Thyroid gland (tissue), 4 donors: ENCODE measurements around the gene SORCS2. TPM values are rescaled to one million over a fixed set of nuclear protein-coding genes. Genes with fewer than 3 reads are reported as not detected.

Experiments
- DNase-seq, 2 donors: peaks; one replicate each; pipeline ENCODE4 v3.0.0-alpha.2; 2019
- H3K27ac ChIP-seq, 3 donors: fragments of 200-600 bp; sonication (generic); 1 replicate in 2 of 3; 2 replicates in 1 of 3; pipeline ENCODE4 v1.5.1; 2016 to 2019; ENCODE audit warnings: mild to moderate bottlenecking in 1 of 3, moderate library complexity in 1 of 3
- H3K27me3 ChIP-seq: fragments of 200-600 bp; sonication (generic); one replicate; pipeline ENCODE4 v1.5.1; 2019
- H3K36me3 ChIP-seq, 2 donors: fragments of 200-600 bp; sonication (generic); one replicate each; pipeline ENCODE4 v1.5.1; 2016 to 2019
- H3K4me1 ChIP-seq, 2 donors: fragments of 200-600 bp; sonication (generic); one replicate each; pipeline ENCODE4 v1.5.1; 2017 to 2019
- H3K4me3 ChIP-seq, 3 donors: fragments of 200-600 bp; sonication (generic); replicated peaks in 1 of 3; 1 replicate in 2 of 3; 2 replicates in 1 of 3; pipeline ENCODE4 v1.5.1; 2016; ENCODE audit warnings: mild to moderate bottlenecking in 1 of 3
- H3K9me3 ChIP-seq: fragments of 200-600 bp; sonication (generic); one replicate; pipeline ENCODE4 v1.5.1; 2017
- POLR2A ChIP-seq, 2 donors: fragments of 450-650 bp; IDR thresholded peaks; one replicate each; pipeline ENCODE4 v1.6.1; 2017; ENCODE audit warnings: antibody characterized with exemption in 2 of 2, mild to moderate bottlenecking in 2 of 2, moderate library complexity in 1 of 2
- WGBS, 2 donors: methylation state at CpG; one replicate each; pipeline ENCODE4 v1.1.5; 2017; 5-methylcytosine and 5-hydroxymethylcytosine counted together
- intact Hi-C: fragments of 100-400 bp; cut with DNase I; formaldehyde crosslinking; loops from one replicate; pipeline ENCODE4 v1.15.1; 2023
- total RNA-seq, 4 donors: library from RNA; depleted of rRNA; stranded (reverse); fragments of >200 nt; gene quantifications; one replicate each; pipeline ENCODE4 v1.2.3, GENCODE V29; 2016
- TF ChIP-seq, protein P1 (sequence below), 6 experiments: fragments of 200-600 bp in 3 of 6; fragments of 450-650 bp in 3 of 6; sonication (generic) in 3 of 6; IDR thresholded peaks; one replicate each; pipeline ENCODE4 v1.5.1; 2016 to 2019; ENCODE audit warnings: antibody characterized with exemption in 6 of 6, mild to moderate bottlenecking in 2 of 6, inconsistent platforms in 1 of 6, moderate library complexity in 1 of 6

The SORCS2 gene
- total RNA-seq, 4 donors from 2014 or later: 1.7 to 13.6 (median 3.6) TPM

DNA sequence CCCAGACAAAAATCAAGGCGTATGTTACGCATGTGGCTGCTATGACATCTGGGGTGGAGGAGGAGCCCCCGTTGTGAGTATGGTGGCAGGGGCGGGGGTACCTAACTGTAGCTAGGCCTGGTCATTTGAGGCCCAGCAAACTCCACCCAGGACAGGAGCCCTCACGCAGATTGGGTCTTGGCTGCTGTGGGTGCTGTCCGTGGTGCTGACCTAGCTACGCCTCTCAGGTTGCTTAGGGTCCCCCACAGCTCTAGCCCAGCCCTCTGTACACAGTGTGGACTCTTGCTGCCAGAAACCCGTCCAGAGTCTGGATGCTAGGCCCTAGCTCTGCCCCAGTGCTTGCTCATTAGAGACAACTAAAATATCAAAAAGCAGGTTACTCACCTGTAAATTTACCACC, 389.1 kb downstream of the SORCS2 start:
- Histone ChIP-seq H3K4me3 (no peak overlapping the region), H3K9me3 (no peaks in the 10 kb centered on the region), H3K27me3 (no peaks in the 10 kb centered on the region), H3K4me1 (no peaks in the 10 kb centered on the region), H3K27ac (no peak overlapping the region), H3K36me3 (no peaks in the 10 kb centered on the region)
- peak; percentile 18 to 37 for DNase-seq
- TF ChIP-seq, protein P1, sequence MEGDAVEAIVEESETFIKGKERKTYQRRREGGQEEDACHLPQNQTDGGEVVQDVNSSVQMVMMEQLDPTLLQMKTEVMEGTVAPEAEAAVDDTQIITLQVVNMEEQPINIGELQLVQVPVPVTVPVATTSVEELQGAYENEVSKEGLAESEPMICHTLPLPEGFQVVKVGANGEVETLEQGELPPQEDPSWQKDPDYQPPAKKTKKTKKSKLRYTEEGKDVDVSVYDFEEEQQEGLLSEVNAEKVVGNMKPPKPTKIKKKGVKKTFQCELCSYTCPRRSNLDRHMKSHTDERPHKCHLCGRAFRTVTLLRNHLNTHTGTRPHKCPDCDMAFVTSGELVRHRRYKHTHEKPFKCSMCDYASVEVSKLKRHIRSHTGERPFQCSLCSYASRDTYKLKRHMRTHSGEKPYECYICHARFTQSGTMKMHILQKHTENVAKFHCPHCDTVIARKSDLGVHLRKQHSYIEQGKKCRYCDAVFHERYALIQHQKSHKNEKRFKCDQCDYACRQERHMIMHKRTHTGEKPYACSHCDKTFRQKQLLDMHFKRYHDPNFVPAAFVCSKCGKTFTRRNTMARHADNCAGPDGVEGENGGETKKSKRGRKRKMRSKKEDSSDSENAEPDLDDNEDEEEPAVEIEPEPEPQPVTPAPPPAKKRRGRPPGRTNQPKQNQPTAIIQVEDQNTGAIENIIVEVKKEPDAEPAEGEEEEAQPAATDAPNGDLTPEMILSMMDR (IDR thresholded peaks at IDR 0.05): no peak
- TF ChIP-seq POLR2A (IDR thresholded peaks at IDR 0.05): no peak
- intact Hi-C loops: no loop called here
- WGBS, 2 donors: 34 to 40% methylated on average over 8 of the region's 8 CpGs

DNA sequence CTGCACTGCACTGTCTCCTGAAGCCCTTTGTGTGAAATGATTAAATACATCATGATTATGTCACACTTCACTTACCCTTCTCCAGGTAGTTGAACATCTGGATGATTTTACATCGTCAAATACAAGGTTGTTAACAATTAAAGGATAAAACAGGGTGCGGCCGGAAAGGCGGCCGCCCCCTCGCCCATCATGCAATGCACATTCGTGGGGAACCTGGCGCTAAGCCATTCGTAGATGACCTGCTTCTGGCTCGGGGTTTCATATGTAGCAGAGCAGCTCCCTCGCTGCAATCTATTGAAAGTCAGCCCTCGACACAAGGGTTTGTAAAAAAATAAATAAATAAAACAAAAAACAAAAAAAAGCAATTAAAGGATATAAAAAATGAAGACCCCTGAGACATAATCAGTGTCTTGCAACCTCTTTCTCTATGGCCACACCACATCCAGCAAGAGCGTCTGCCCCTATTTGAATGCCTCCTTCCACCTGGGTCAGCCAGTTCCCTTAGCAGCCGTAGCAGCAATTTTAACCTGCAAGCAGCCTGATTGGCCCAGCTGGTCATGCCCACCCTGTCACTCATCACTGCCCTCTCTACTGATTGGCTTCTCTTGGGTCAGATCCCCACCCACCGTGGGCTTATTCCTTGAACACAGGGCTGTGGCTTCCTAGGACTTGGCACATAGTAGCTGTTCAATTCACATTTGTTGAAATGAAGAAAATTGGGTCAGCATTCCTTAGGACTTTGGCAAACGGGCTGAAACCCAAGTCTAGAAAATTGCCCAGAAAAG, 390.2 kb downstream of the SORCS2 start:
- intact Hi-C loops: no loop called here

DNA sequence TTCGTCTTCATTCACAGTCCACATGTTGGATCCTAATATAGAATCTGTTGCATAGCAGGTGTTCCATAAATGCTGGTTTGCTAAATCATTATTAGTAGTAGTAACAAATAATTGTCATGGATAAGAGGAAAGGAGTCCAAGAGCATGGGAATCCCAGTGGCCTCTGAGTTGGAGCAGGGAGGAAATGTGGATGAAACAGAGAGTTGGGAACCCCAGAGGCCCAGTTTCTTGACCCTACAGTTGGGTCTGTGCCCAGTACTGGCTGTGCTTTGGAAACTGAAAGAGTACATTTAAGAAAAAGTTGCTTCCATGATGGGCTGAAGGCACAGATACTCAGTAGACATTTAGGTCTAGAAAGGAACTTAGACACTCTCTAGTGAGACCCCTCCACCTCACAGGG, 391.8 kb downstream of the SORCS2 start:
- DNase-seq: no peak
- intact Hi-C loops: no loop called here
- TF ChIP-seq, protein P1 (IDR thresholded peaks at IDR 0.05): no peak
- no peak for TF ChIP-seq POLR2A (IDR thresholded peaks at IDR 0.05)
- Histone ChIP-seq H3K4me3 (no peak overlapping the region), H3K27ac (no peak overlapping the region), H3K9me3 (no peaks in the 10 kb centered on the region), H3K4me1 (no peaks in the 10 kb centered on the region), H3K36me3 (no peaks in the 10 kb centered on the region), H3K27me3 (no peaks in the 10 kb centered on the region)
- WGBS, 2 donors: 79 to 91% methylated on average over 1 of the region's 1 CpG

More for the DNA sequence above, 390.2 kb downstream of the SORCS2 start:
- H3K9me3 ChIP-seq: no peaks in the 10 kb centered on the region
- no peaks in the 10 kb centered on the region for H3K27me3 ChIP-seq
- no peak for DNase-seq
- no peak for TF ChIP-seq POLR2A (IDR thresholded peaks at IDR 0.05)
- no peak overlapping the region for H3K4me3 ChIP-seq
- no peaks in the 10 kb centered on the region for H3K4me1 ChIP-seq
- no peaks in the 10 kb centered on the region for H3K36me3 ChIP-seq
- WGBS, 2 donors: 92 to 95% methylated on average over 16 of the region's 16 CpGs
- H3K27ac ChIP-seq: no peak overlapping the region

DNA sequence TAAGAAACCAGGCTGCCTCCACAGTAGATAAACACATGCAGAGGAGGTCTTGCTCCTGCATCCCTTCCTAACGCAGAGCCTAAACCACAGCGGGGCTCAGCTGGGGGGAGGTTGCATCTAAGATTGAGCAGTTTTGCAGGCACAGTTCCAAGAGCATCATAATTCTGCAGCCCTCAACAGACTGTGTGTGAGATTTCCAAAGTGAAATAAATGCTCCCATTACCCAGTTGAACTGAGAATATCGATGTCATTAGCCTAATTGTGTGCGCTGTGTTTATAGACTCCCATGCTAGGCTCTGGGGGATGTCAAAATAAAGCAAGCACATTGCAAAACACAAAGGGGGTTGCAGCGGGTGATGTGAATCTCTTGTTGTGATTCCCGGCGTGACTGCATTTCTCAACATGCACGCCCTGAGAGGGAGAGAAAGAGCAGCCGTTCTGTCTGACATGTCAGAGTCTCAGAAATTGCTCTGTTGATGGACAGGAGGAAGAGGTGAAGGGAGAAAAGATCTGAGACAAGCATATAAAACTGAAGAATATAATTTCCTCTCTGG, 392.3 kb downstream of the SORCS2 start:
- Histone ChIP-seq H3K9me3 (no peaks in the 10 kb centered on the region), H3K36me3 (no peaks in the 10 kb centered on the region), H3K27me3 (no peaks in the 10 kb centered on the region), H3K27ac (no peak overlapping the region), H3K4me3 (no peak overlapping the region), H3K4me1 (no peaks in the 10 kb centered on the region)
- DNase-seq: no peak
- intact Hi-C loops: no loop called here
- 68 to 78% methylated on average over 9 of the region's 9 CpGs for WGBS, 2 donors
- no peak for TF ChIP-seq POLR2A (IDR thresholded peaks at IDR 0.05)
- TF ChIP-seq, protein P1 (IDR thresholded peaks at IDR 0.05): no peak

DNA sequence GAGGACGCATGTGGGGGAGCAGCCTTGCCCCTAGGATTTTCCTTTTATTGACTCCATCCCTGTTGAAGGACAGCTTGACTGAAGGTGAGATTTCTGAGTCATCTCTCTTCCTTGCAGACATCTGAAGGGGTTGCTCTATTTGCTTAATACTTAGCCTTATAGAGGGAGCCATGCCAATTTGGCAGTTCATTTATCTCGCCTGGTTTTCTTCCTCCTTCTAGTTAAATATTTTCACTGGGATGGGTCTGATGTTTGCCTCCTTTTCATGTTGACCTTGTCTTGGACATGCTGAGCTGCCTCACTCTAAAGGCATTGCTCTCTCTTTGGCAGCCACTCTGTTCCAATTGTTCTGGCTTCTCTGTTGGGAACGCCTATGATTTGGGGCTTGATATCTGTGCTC, 393.4 kb downstream of the SORCS2 start:
- Histone ChIP-seq H3K9me3 (no peaks in the 10 kb centered on the region), H3K27me3 (no peaks in the 10 kb centered on the region), H3K27ac (no peak overlapping the region), H3K4me1 (no peaks in the 10 kb centered on the region), H3K36me3 (no peaks in the 10 kb centered on the region), H3K4me3 (no peak overlapping the region)
- intact Hi-C loops: no loop called here
- 78 to 93% methylated on average over 3 of the region's 3 CpGs for WGBS, 2 donors
- no peak for DNase-seq
- TF ChIP-seq, protein P1 (IDR thresholded peaks at IDR 0.05): no peak
- no peak for TF ChIP-seq POLR2A (IDR thresholded peaks at IDR 0.05)
